ENCODE data around the gene SCFD2. TPM values are rescaled to one million over a fixed set of nuclear protein-coding genes. Genes with fewer than 3 reads are reported as not detected.

SCFD2 gene
- total and polyA plus RNA-seq, 12 donors: 2.9 to 15.0 (median 9.7) TPM

- ATAC-seq (peak in 5 of 8 donors; percentile 43 to 76 (median 57)), DNase-seq (peak; percentile 16 to 80)
- H3K4me3 ChIP-seq: no peak overlapping the region
- no peak for TF ChIP-seq CTCF (IDR thresholded peaks at IDR 0.05)
- no peaks in the 10 kb centered on the region for H3K27me3 ChIP-seq
- 1 to 5% methylated on average over 2 of the region's 2 CpGs for WGBS, 2 donors
- intact Hi-C loops (cut with DNase I): no loop called here
- no peaks in the 10 kb centered on the region for H3K9me3 ChIP-seq
- H3K36me3 ChIP-seq: no peaks in the 10 kb centered on the region
- H3K27ac ChIP-seq: peak overlapping the region in 3 of 10 donors; percentile 12 to 49 (median 37)
- H3K4me1 ChIP-seq: peaks cover 12 to 55% (median 32%) of the 10 kb centered on the region in 9 donors
These were observed 237.0 kb downstream of the SCFD2 start for GRCh38 chr4:53128706-53129357.

GRCh38 chr4:53128231-53128630 is 237.6 kb downstream of the SCFD2 start:
- no peak for ATAC-seq
- TF ChIP-seq CTCF (IDR thresholded peaks at IDR 0.05): no peak
- H3K4me3 ChIP-seq: no peak overlapping the region
- no peaks in the 10 kb centered on the region for H3K36me3 ChIP-seq
- H3K27me3 ChIP-seq: no peaks in the 10 kb centered on the region
- peak overlapping the region in 2 of 10 donors; percentile 37 to 49 for H3K27ac ChIP-seq
- H3K4me1 ChIP-seq: peaks cover 12 to 55% (median 32%) of the 10 kb centered on the region in 9 donors
- H3K9me3 ChIP-seq: no peaks in the 10 kb centered on the region
- intact Hi-C loops (cut with DNase I): no loop called here
- DNase-seq: no peak
- 37 to 48% methylated on average over 4 of the region's 4 CpGs for WGBS, 2 donors

- H3K36me3 ChIP-seq: no peaks in the 10 kb centered on the region
- H3K27ac ChIP-seq: no peak overlapping the region
- DNase-seq (no peak), ATAC-seq (no peak)
- H3K27me3 ChIP-seq: no peaks in the 10 kb centered on the region
- intact Hi-C loops (cut with DNase I): no loop called here
- H3K4me1 ChIP-seq: peaks cover 12 to 53% (median 32%) of the 10 kb centered on the region in 9 donors
- H3K4me3 ChIP-seq: no peak overlapping the region
- WGBS, 2 donors: 96 to 97% methylated on average over 5 of the region's 5 CpGs
- no peaks in the 10 kb centered on the region for H3K9me3 ChIP-seq
- TF ChIP-seq CTCF (IDR thresholded peaks at IDR 0.05): no peak
These were observed 238.5 kb downstream of the SCFD2 start for GRCh38 chr4:53127365-53127764.

GRCh38 chr4:53126099-53126498 is 239.8 kb downstream of the SCFD2 start:
- Histone ChIP-seq H3K36me3 (no peaks in the 10 kb centered on the region), H3K4me3 (no peak overlapping the region), H3K27ac (no peak overlapping the region), H3K4me1 (peaks cover 12 to 53% (median 32%) of the 10 kb centered on the region in 9 donors), H3K27me3 (no peaks in the 10 kb centered on the region), H3K9me3 (no peaks in the 10 kb centered on the region)
- TF ChIP-seq CTCF (IDR thresholded peaks at IDR 0.05): no peak
- intact Hi-C loops (cut with DNase I): no loop called here
- ATAC-seq (no peak), DNase-seq (no peak)
- 95 to 100% methylated on average over 5 of the region's 5 CpGs for WGBS, 2 donors

Data from heart right ventricle (tissue), 16 donors.